22Rv1 (cell line): ENCODE measurements around the gene ARHGEF10L.

ENCODE experiments used
- H3K27ac ChIP-seq: fragments of 450-650 bp; 2 replicates; pipeline ENCODE4 v1.5.1; 2017
- CTCF ChIP-seq: fragments of 450-650 bp; IDR thresholded peaks from 2 replicates; pipeline ENCODE4 v1.5.1; 2017; ENCODE audit warnings: mild to moderate bottlenecking
- ZFX ChIP-seq: fragments of 450-650 bp; IDR thresholded peaks from 2 replicates; pipeline ENCODE4 v1.6.1; 2017; ENCODE audit warnings: antibody characterized with exemption, borderline replicate concordance

Gene ARHGEF10L

GRCh38 chr1:17617787-17618557 is 78.5 kb downstream of the ARHGEF10L start:
- no peak for TF ChIP-seq ZFX
- no peak for TF ChIP-seq CTCF

GRCh38 chr1:17618558-17619247 is 79.2 kb downstream of the ARHGEF10L start:
- H3K27ac ChIP-seq: no peak overlapping the region

More at GRCh38 chr1:17617787-17618557, 78.5 kb downstream of the ARHGEF10L start:
- H3K27ac ChIP-seq: no peak overlapping the region

GRCh38 chr1:17620448-17620847 is 81.0 kb downstream of the ARHGEF10L start:
- TF ChIP-seq CTCF: no peak
- no peak for TF ChIP-seq ZFX
- no peak overlapping the region for H3K27ac ChIP-seq

More at GRCh38 chr1:17618558-17619247, 79.2 kb downstream of the ARHGEF10L start:
- TF ChIP-seq CTCF (no peak), ZFX (no peak)

GRCh38 chr1:17621691-17622090 is 82.2 kb downstream of the ARHGEF10L start:
- no peak for TF ChIP-seq CTCF
- no peak for TF ChIP-seq ZFX
- no peak overlapping the region for H3K27ac ChIP-seq

GRCh38 chr1:17622823-17623222 is 83.3 kb downstream of the ARHGEF10L start:
- no peak overlapping the region for H3K27ac ChIP-seq
- TF ChIP-seq ZFX (no peak), CTCF (no peak)

GRCh38 chr1:17624611-17625233 is 85.2 kb downstream of the ARHGEF10L start:
- no peak overlapping the region for H3K27ac ChIP-seq
- TF ChIP-seq CTCF: no peak
- TF ChIP-seq ZFX: no peak
